Stimulated activated naive CD8-positive, alpha-beta T cell treated with anti-CD3 and anti-CD28 coated beads, Interleukin-15, Interleukin-2, amounts not matched to agents 100 ng/mL and 50 ng/mL, for 24 hours (primary cell): ENCODE data around the gene CNNM2.

Experiments used
- H3K27ac Mint-ChIP-seq: one replicate; pipeline ENCODE4 v1.8.0; 2021; ENCODE audit warnings: mild to moderate bottlenecking, mixed read lengths
- H3K27me3 Mint-ChIP-seq: one replicate; pipeline ENCODE4 v1.8.0; 2021; ENCODE audit warnings: mixed read lengths
- H3K36me3 Mint-ChIP-seq: one replicate; pipeline ENCODE4 v1.8.0; 2021; ENCODE audit warnings: low read depth, mixed read lengths
- H3K4me1 Mint-ChIP-seq: one replicate; pipeline ENCODE4 v1.8.0; 2021; ENCODE audit warnings: low read depth, mixed read lengths
- H3K4me3 Mint-ChIP-seq: one replicate; pipeline ENCODE4 v1.8.0; 2021; ENCODE audit warnings: mild to moderate bottlenecking, mixed read lengths
- H3K9me3 Mint-ChIP-seq: one replicate; pipeline ENCODE4 v1.8.0; 2021; ENCODE audit warnings: mixed read lengths

The CNNM2 gene

DNA sequence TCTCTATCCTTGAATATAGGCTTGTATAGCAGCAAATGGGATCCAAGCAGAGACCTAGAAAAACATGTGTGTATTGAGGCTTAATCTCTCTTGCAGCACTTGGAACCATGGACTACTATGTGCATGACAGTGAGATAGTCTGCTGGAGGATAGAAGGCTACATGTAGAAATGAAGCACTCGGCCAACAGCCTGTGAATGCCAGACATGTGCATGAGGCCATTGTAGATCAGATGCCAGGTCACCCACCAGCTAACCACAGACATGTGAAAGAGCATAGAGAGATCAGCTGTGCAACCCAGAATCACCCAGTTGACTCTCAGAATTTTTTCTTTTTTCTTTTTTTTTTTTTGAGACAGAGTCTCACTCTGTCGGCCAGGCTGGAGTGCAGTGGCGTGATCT lies 184.1 kb downstream of the CNNM2 start:
- H3K27ac Mint-ChIP-seq, result peak overlapping the region; percentile 32
- no peaks in the 10 kb centered on the region for H3K27me3 Mint-ChIP-seq
- no peak overlapping the region for H3K4me3 Mint-ChIP-seq
- peaks cover 50% of the 10 kb centered on the region for H3K36me3 Mint-ChIP-seq
- H3K9me3 Mint-ChIP-seq, result no peaks in the 10 kb centered on the region
- H3K4me1 Mint-ChIP-seq, result peaks cover under 1% of the 10 kb centered on the region

DNA sequence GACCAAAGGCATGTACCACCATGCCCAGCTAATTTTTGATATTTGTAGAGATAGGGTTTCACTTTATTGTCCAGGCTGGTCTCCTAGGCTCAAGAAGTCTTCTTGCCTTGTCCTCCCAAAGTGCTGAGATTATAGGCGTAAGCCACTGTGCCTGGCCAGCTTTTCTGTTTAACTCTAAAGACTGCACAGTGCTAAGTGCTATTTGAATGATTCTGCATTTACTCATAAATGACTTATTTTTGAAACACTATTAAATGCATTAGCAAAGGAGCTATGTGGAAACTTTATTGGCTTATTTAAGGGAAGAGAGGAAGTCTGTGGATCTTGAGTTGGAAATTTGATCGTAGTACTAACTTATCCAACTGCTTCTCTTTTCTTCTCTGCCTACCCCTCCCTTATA lies 185.9 kb downstream of the CNNM2 start:
- H3K27me3 Mint-ChIP-seq, result no peaks in the 10 kb centered on the region
- H3K4me1 Mint-ChIP-seq, result no peaks in the 10 kb centered on the region
- H3K27ac Mint-ChIP-seq, result no peak overlapping the region
- peaks cover 37% of the 10 kb centered on the region for H3K36me3 Mint-ChIP-seq
- H3K9me3 Mint-ChIP-seq, result no peaks in the 10 kb centered on the region
- no peak overlapping the region for H3K4me3 Mint-ChIP-seq

- H3K4me3 Mint-ChIP-seq, result no peak overlapping the region
- H3K9me3 Mint-ChIP-seq, result no peaks in the 10 kb centered on the region
- no peak overlapping the region for H3K27ac Mint-ChIP-seq
- no peaks in the 10 kb centered on the region for H3K4me1 Mint-ChIP-seq
- no peaks in the 10 kb centered on the region for H3K27me3 Mint-ChIP-seq
- H3K36me3 Mint-ChIP-seq, result peaks cover 40% of the 10 kb centered on the region
Observed at GRCh38 chr10:103104721-103105120, 186.6 kb downstream of the CNNM2 start.

DNA sequence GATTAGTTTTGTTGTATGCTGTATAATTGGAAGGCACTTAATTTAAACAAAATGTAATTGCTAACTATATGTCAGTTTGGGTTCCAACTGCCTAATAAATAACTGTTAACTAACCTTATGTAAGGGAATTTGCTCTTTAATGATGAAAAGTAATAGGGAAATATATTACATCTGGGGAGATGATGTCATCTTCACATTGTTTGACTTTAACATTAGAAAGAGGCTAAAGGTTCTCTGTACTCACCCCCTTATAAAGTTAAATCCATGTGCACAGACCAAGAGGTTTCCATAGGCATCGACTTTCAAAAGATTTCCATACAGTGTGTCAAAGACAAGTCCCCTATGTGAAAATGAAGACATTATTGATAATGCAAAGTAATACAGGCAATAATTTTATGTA lies 187.4 kb downstream of the CNNM2 start:
- H3K4me3 Mint-ChIP-seq, result no peak overlapping the region
- no peaks in the 10 kb centered on the region for H3K27me3 Mint-ChIP-seq
- no peaks in the 10 kb centered on the region for H3K9me3 Mint-ChIP-seq
- no peaks in the 10 kb centered on the region for H3K4me1 Mint-ChIP-seq
- peaks cover 36% of the 10 kb centered on the region for H3K36me3 Mint-ChIP-seq
- no peak overlapping the region for H3K27ac Mint-ChIP-seq

- H3K4me1 Mint-ChIP-seq, result peaks cover 7% of the 10 kb centered on the region
- peaks cover 38% of the 10 kb centered on the region for H3K36me3 Mint-ChIP-seq
- H3K27ac Mint-ChIP-seq, result no peak overlapping the region
- no peak overlapping the region for H3K4me3 Mint-ChIP-seq
- H3K27me3 Mint-ChIP-seq, result no peaks in the 10 kb centered on the region
- H3K9me3 Mint-ChIP-seq, result no peaks in the 10 kb centered on the region
Observed at GRCh38 chr10:103106539-103106938, 188.4 kb downstream of the CNNM2 start.

- Mint-ChIP-seq H3K27ac (no peak overlapping the region), H3K4me1 (peaks cover 22% of the 10 kb centered on the region)
Observed at GRCh38 chr10:103109821-103110220, 191.7 kb downstream of the CNNM2 start.

DNA sequence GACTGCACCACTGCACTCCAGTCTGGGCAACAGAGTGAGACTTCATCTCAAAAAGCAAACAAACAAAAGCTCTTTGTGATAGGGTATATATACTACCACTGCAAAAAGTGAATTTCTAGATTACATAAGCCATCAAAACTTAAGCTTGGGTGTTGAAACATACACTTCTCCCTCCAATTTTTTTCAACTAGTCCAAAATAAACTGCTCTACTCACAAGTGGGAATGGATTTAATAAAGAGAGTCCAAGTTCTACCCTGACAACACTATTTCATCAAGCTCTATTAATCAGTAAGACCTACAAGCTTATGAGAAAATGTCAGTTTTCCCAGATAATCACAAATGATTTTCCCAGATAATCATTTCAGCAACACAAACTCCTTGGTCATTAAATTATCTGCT lies 192.3 kb downstream of the CNNM2 start:
- Mint-ChIP-seq H3K4me1 (peaks cover 22% of the 10 kb centered on the region), H3K27me3 (no peaks in the 10 kb centered on the region), H3K36me3 (peaks cover 39% of the 10 kb centered on the region), H3K27ac (no peak overlapping the region), H3K9me3 (no peaks in the 10 kb centered on the region), H3K4me3 (no peak overlapping the region)

More at GRCh38 chr10:103109821-103110220, 191.7 kb downstream of the CNNM2 start:
- peaks cover 40% of the 10 kb centered on the region for H3K36me3 Mint-ChIP-seq
- no peak overlapping the region for H3K4me3 Mint-ChIP-seq
- H3K9me3 Mint-ChIP-seq, result no peaks in the 10 kb centered on the region
- H3K27me3 Mint-ChIP-seq, result no peaks in the 10 kb centered on the region

- no peak overlapping the region for H3K4me3 Mint-ChIP-seq
- no peaks in the 10 kb centered on the region for H3K9me3 Mint-ChIP-seq
- peaks cover 22% of the 10 kb centered on the region for H3K4me1 Mint-ChIP-seq
- no peaks in the 10 kb centered on the region for H3K27me3 Mint-ChIP-seq
- H3K27ac Mint-ChIP-seq, result no peak overlapping the region
- H3K36me3 Mint-ChIP-seq, result peaks cover 30% of the 10 kb centered on the region
Observed at GRCh38 chr10:103111031-103111917, 193.2 kb downstream of the CNNM2 start.

GRCh38 chr10:103111918-103112877 lies 194.1 kb downstream of the CNNM2 start:
- peak overlapping the region; percentile 6 for H3K27ac Mint-ChIP-seq
- no peaks in the 10 kb centered on the region for H3K9me3 Mint-ChIP-seq
- H3K4me1 Mint-ChIP-seq, result peaks cover 22% of the 10 kb centered on the region
- H3K27me3 Mint-ChIP-seq, result no peaks in the 10 kb centered on the region
- H3K36me3 Mint-ChIP-seq, result peaks cover 29% of the 10 kb centered on the region
- H3K4me3 Mint-ChIP-seq, result no peak overlapping the region

- H3K9me3 Mint-ChIP-seq, result no peaks in the 10 kb centered on the region
- peaks cover 20% of the 10 kb centered on the region for H3K36me3 Mint-ChIP-seq
- H3K27ac Mint-ChIP-seq, result no peak overlapping the region
- H3K4me1 Mint-ChIP-seq, result peaks cover 22% of the 10 kb centered on the region
- H3K4me3 Mint-ChIP-seq, result no peak overlapping the region
- no peaks in the 10 kb centered on the region for H3K27me3 Mint-ChIP-seq
Observed at GRCh38 chr10:103114876-103115275, 196.8 kb downstream of the CNNM2 start.

GRCh38 chr10:103117247-103117646 lies 199.2 kb downstream of the CNNM2 start:
- Mint-ChIP-seq H3K27me3 (no peaks in the 10 kb centered on the region), H3K4me3 (no peak overlapping the region), H3K9me3 (no peaks in the 10 kb centered on the region), H3K4me1 (peaks cover 8% of the 10 kb centered on the region), H3K27ac (no peak overlapping the region), H3K36me3 (peaks cover 9% of the 10 kb centered on the region)

DNA sequence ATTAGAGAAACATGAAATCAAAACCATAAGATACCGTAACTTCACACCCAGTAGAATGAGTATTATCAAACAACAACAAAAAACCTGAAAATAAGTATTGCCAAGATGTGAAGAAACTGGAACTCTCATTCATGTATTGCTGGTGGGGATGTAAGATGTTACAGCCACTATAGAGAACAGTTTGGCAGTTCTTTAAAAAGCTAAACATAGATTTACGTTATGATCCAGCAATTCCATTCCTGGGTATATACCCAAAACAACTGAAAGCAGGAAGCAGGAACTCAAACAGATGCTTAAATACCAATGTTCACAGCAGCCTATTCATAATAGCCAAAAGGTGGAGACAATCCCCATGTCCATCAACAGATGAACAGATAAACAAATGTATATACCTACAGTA lies 202.5 kb downstream of the CNNM2 start:
- H3K36me3 Mint-ChIP-seq, result no peaks in the 10 kb centered on the region
- no peaks in the 10 kb centered on the region for H3K27me3 Mint-ChIP-seq
- H3K9me3 Mint-ChIP-seq, result no peaks in the 10 kb centered on the region

DNA sequence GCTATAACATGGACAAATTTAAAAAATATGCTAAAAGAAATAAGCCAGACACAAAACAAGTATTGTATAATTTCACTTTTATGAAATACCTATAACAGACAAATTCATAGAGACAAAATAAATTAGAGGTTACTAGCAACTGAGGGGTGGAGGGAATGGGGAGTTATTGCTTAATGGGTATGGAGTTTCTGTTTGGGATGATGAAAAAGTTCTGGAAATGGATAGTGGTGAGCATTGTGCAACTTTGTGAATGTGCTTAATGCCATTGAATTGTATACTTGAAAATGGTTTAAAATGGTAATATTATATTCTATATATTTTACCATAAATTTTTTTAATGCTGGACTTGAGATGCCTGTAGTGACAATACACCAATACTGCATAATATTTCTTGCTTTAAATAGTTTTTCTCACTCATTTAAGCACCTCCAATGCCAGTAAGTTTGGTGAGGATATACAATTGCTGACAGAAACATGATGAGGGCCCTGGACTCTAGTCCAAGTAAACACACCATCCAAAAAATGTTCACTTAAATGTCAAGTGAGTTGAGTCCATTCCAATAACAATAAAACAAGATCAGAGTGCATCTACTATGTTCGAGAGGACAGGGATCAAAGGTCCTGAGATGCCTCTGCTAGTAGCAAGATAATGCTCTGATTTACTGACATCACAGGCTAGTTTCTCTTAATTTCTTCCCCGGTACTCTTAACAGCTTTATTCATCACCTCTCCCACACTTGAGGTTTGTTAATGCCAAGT lies 203.1 kb downstream of the CNNM2 start:
- Mint-ChIP-seq H3K27ac (no peak overlapping the region), H3K27me3 (no peaks in the 10 kb centered on the region), H3K36me3 (peaks cover 6% of the 10 kb centered on the region), H3K9me3 (no peaks in the 10 kb centered on the region), H3K4me1 (peaks cover 18% of the 10 kb centered on the region), H3K4me3 (no peak overlapping the region)

More for the DNA sequence above, 202.5 kb downstream of the CNNM2 start:
- H3K27ac Mint-ChIP-seq, result no peak overlapping the region
- peaks cover 12% of the 10 kb centered on the region for H3K4me1 Mint-ChIP-seq
- H3K4me3 Mint-ChIP-seq, result no peak overlapping the region

- Mint-ChIP-seq H3K36me3 (peaks cover 6% of the 10 kb centered on the region), H3K27ac (no peak overlapping the region), H3K27me3 (no peaks in the 10 kb centered on the region), H3K4me1 (peaks cover 22% of the 10 kb centered on the region), H3K4me3 (no peak overlapping the region), H3K9me3 (no peaks in the 10 kb centered on the region)
Observed at GRCh38 chr10:103123282-103124024, 205.4 kb downstream of the CNNM2 start.
